Transverse colon (tissue), 4 donors: ENCODE results near the gene APCDD1. TPM values are rescaled to one million over a fixed set of nuclear protein-coding genes. Genes with fewer than 3 reads are reported as not detected.
"Not testable (repeated sequence)": the region's sequence is repeated elsewhere in the genome, so short reads cannot be mapped to it uniquely, and the experiment has no call there.

Experiments used
- DNase-seq: peaks from one replicate; pipeline ENCODE4 v3.0.0-alpha.2; 2019
- H3K27ac ChIP-seq, 4 donors: fragments of 200-600 bp; sonication (generic); 2 replicates each; pipeline ENCODE4 v1.5.1; 2016 to 2018; ENCODE audit warnings: inconsistent platforms in 4 of 4
- H3K27me3 ChIP-seq: fragments of 200-600 bp; sonication (generic); 2 replicates; pipeline ENCODE4 v1.5.1; 2017; ENCODE audit warnings: inconsistent platforms
- H3K36me3 ChIP-seq, 4 donors: fragments of 200-600 bp; sonication (generic); 2 replicates each; pipeline ENCODE4 v1.5.1; 2017 to 2019; ENCODE audit warnings: inconsistent platforms in 4 of 4
- H3K4me1 ChIP-seq, 4 donors: fragments of 200-600 bp; sonication (generic); 2 replicates each; pipeline ENCODE4 v1.5.1; 2017 to 2020; ENCODE audit warnings: inconsistent platforms in 4 of 4
- H3K4me3 ChIP-seq, 4 donors: fragments of 200-600 bp; sonication (generic); 1 replicate in 1 of 4; 2 replicates in 3 of 4; pipeline versions ENCODE4 v1.5.1 to v1.6.1; 2017 to 2019; ENCODE audit warnings: inconsistent platforms in 4 of 4
- H3K9me3 ChIP-seq, 2 donors: fragments of 200-600 bp; sonication (generic); 2 replicates each; pipeline ENCODE4 v1.5.1; 2017 to 2019; ENCODE audit warnings: inconsistent platforms in 2 of 2
- EP300 ChIP-seq: sonication (generic); formaldehyde crosslinking; IDR thresholded peaks from one replicate; pipeline ENCODE4 v1.6.1; 2017; ENCODE audit warnings: antibody characterized with exemption, low read depth
- POLR2A ChIP-seq: fragments of 450-650 bp; IDR thresholded peaks from one replicate; pipeline ENCODE4 v1.6.1; 2016; ENCODE audit warnings: antibody characterized with exemption, mild to moderate bottlenecking, moderate library complexity
- POLR2AphosphoS5 ChIP-seq, 3 donors: sonication (generic); formaldehyde crosslinking; IDR thresholded peaks; one replicate each; pipeline ENCODE4 v1.6.1; 2016; ENCODE audit warnings: antibody characterized with exemption in 3 of 3
- WGBS, 2 donors: methylation state at CpG; one replicate each; pipeline ENCODE4 v1.1.5; 2018; ENCODE audit warnings: low coverage in 1 of 2; 5-methylcytosine and 5-hydroxymethylcytosine counted together
- in situ Hi-C, 4 donors: fragments of 200-750 bp; cut with MboI; loops; one replicate each; pipeline versions ENCODE4 v1.15.0 to v1.15.1; 2017; ENCODE audit warnings: low sequenced_read_pairs in 3 of 4, low pct_ligation_motif_present in 1 of 4, low pct_unique_long_range_greater_than_20kb in 1 of 4
- intact Hi-C: fragments of 100-400 bp; cut with DNase I; formaldehyde crosslinking; loops from one replicate; pipeline ENCODE4 v1.15.1; 2023; ENCODE audit warnings: low total_unique reads
- total RNA-seq, 4 donors: library from RNA; depleted of rRNA; stranded (reverse); fragments of >200 nt; gene quantifications; one replicate each; pipeline ENCODE4 v1.1.0, GENCODE V29; 2016
- TF ChIP-seq, protein P1 (sequence below), 5 experiments: fragments of 200-600 bp in 3 of 5; fragments of 450-650 bp in 2 of 5; sonication (generic) in 3 of 5; IDR thresholded peaks; 1 replicate in 2 of 5; 2 replicates in 3 of 5; pipeline ENCODE4 v1.5.1; 2016 to 2017; ENCODE audit warnings: antibody characterized with exemption in 5 of 5, inconsistent platforms in 3 of 5, mild to moderate bottlenecking in 2 of 5, moderate library complexity in 1 of 5

APCDD1 gene
- total RNA-seq, 4 donors from 2014 or later = 2.6 to 10.8 (median 8.3) TPM

- no peaks in the 10 kb centered on the region for H3K4me1 ChIP-seq
- H3K27ac ChIP-seq = no peak overlapping the region
- intact Hi-C loops = no loop called here
- in situ Hi-C loops = no loop called here
- no peak for TF ChIP-seq POLR2AphosphoS5 (IDR thresholded peaks at IDR 0.05)
- TF ChIP-seq, protein P1, sequence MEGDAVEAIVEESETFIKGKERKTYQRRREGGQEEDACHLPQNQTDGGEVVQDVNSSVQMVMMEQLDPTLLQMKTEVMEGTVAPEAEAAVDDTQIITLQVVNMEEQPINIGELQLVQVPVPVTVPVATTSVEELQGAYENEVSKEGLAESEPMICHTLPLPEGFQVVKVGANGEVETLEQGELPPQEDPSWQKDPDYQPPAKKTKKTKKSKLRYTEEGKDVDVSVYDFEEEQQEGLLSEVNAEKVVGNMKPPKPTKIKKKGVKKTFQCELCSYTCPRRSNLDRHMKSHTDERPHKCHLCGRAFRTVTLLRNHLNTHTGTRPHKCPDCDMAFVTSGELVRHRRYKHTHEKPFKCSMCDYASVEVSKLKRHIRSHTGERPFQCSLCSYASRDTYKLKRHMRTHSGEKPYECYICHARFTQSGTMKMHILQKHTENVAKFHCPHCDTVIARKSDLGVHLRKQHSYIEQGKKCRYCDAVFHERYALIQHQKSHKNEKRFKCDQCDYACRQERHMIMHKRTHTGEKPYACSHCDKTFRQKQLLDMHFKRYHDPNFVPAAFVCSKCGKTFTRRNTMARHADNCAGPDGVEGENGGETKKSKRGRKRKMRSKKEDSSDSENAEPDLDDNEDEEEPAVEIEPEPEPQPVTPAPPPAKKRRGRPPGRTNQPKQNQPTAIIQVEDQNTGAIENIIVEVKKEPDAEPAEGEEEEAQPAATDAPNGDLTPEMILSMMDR (IDR thresholded peaks at IDR 0.05) = no peak
- TF ChIP-seq POLR2A = no peak
- no peak for DNase-seq
- 75 to 85% methylated on average over 4 of the region's 4 CpGs for WGBS, 2 donors
- no peak overlapping the region for H3K4me3 ChIP-seq
- H3K36me3 ChIP-seq = no peaks in the 10 kb centered on the region
- no peaks in the 10 kb centered on the region for H3K27me3 ChIP-seq
- no peaks in the 10 kb centered on the region for H3K9me3 ChIP-seq
These were observed 9.3 kb downstream of the APCDD1 start for GRCh38 chr18:10463741-10464140.

GRCh38 chr18:10464161-10464648, 9.8 kb downstream of the APCDD1 start:
- H3K27me3 ChIP-seq, H3K36me3 ChIP-seq, in situ Hi-C loops, H3K4me1 ChIP-seq, H3K9me3 ChIP-seq, H3K4me3 ChIP-seq, H3K27ac ChIP-seq, DNase-seq, intact Hi-C loops: not testable (repeated sequence)
- WGBS, 2 donors = 88% methylated on average over 2 of the region's 2 CpGs; no CpG with 5 or more reads in 1 of the 2 donors

DNA sequence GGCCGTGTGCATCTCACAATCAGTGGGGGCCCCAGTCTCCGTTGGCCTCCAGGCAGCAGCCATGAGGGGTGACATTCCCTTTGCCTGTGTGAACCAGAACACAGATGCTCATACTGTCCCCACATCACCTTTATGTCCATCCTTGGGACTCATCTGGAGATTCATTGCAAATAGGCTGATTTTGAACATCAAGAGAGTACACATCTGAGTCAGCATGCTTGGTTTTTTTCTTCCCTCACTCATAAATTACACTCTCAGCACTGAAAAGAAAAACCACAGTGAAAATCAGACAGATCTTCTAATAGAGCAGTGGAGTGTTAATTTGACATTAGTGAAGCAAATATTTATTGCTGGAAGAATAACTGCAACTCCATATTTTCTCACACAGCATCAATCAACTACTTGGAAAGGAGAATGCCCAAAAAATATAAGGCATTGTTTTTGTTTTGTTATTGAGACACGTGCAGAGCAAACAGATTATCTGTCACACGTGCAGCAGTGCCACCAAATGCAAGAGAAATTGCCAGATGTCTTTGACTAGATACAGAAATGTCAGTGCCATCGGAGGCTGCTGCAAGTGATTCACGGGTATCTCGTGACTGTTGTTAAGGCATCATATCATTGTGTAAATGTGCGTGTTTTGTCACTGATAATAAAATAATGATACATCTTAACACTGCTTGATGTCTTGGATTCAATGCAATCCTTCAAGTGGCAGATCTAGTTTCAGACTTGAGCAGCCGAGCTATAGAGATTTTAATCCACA, 10.9 kb downstream of the APCDD1 start:
- no peak overlapping the region for H3K27ac ChIP-seq
- H3K4me1 ChIP-seq = peaks cover 0 to 9% (median 0%) of the 10 kb centered on the region in 4 donors
- 72 to 82% methylated on average over 8 to 9 of the region's 9 CpGs for WGBS, 2 donors
- in situ Hi-C loops = no loop called here
- intact Hi-C loops = no loop called here
- no peaks in the 10 kb centered on the region for H3K9me3 ChIP-seq
- no peak for TF ChIP-seq POLR2AphosphoS5 (IDR thresholded peaks at IDR 0.05)
- no peak for TF ChIP-seq POLR2A
- TF ChIP-seq EP300 = no peak
- TF ChIP-seq, protein P1 (IDR thresholded peaks at IDR 0.05) = no peak
- no peaks in the 10 kb centered on the region for H3K36me3 ChIP-seq
- H3K27me3 ChIP-seq = no peaks in the 10 kb centered on the region
- H3K4me3 ChIP-seq = no peak overlapping the region
- DNase-seq = no peak

- no peak for DNase-seq
- peaks cover 0 to 9% (median 0%) of the 10 kb centered on the region in 4 donors for H3K4me1 ChIP-seq
- H3K9me3 ChIP-seq = no peaks in the 10 kb centered on the region
- H3K36me3 ChIP-seq = no peaks in the 10 kb centered on the region
- H3K4me3 ChIP-seq = no peak overlapping the region
- TF ChIP-seq EP300 (no peak), POLR2A (no peak), POLR2AphosphoS5 (IDR thresholded peaks at IDR 0.05) (no peak)
- TF ChIP-seq, protein P1 (IDR thresholded peaks at IDR 0.05) = no peak
- in situ Hi-C loops (no loop called here), intact Hi-C loops (no loop called here)
- no peaks in the 10 kb centered on the region for H3K27me3 ChIP-seq
- WGBS, 2 donors = 74 to 81% methylated on average over 6 to 7 of the region's 7 CpGs
- H3K27ac ChIP-seq = no peak overlapping the region
These were observed 16.0 kb downstream of the APCDD1 start for GRCh38 chr18:10470429-10470828.
